IPS-18a (cell line): ENCODE results near the gene WNT11.

Source experiments
- H3K27ac ChIP-seq: one replicate; pipeline ENCODE4 v1.5.1; 2013; ENCODE audit warnings: low read length
- H3K27me3 ChIP-seq: one replicate; pipeline ENCODE4 v1.6.1; 2013; ENCODE audit warnings: mild to moderate bottlenecking, low read length; ENCODE audit not compliant: control insufficient read depth, insufficient read depth
- H3K36me3 ChIP-seq: one replicate; pipeline ENCODE4 v1.6.1; 2013; ENCODE audit warnings: low read depth, low read length; ENCODE audit not compliant: control insufficient read depth
- H3K4me1 ChIP-seq: one replicate; pipeline ENCODE4 v1.6.1; 2013; ENCODE audit warnings: low read depth, low read length; ENCODE audit not compliant: control insufficient read depth
- H3K4me3 ChIP-seq: one replicate; pipeline ENCODE4 v1.5.1; 2013; ENCODE audit warnings: low read length
- H3K9ac ChIP-seq: one replicate; pipeline ENCODE4 v1.6.1; 2013; ENCODE audit warnings: mild to moderate bottlenecking, low read length, moderate library complexity
- H3K9me3 ChIP-seq: one replicate; pipeline ENCODE4 v1.6.1; 2013; ENCODE audit warnings: low read depth, low read length; ENCODE audit not compliant: control insufficient read depth

WNT11 gene

GRCh38 chr11:76140912-76141574 lies 65.3 kb downstream of the WNT11 start:
- H3K4me1 ChIP-seq, result no peaks in the 10 kb centered on the region

GRCh38 chr11:76139314-76139713 lies 67.0 kb downstream of the WNT11 start:
- no peaks in the 10 kb centered on the region for H3K27me3 ChIP-seq
- no peak overlapping the region for H3K27ac ChIP-seq
- no peaks in the 10 kb centered on the region for H3K4me1 ChIP-seq
- peaks cover 2% of the 10 kb centered on the region for H3K36me3 ChIP-seq
- H3K9ac ChIP-seq, result no peak overlapping the region
- no peaks in the 10 kb centered on the region for H3K9me3 ChIP-seq
- no peak overlapping the region for H3K4me3 ChIP-seq

More at GRCh38 chr11:76140912-76141574, 65.3 kb downstream of the WNT11 start:
- no peak overlapping the region for H3K27ac ChIP-seq
- no peaks in the 10 kb centered on the region for H3K27me3 ChIP-seq
- H3K9ac ChIP-seq, result no peak overlapping the region
- no peaks in the 10 kb centered on the region for H3K9me3 ChIP-seq
- H3K36me3 ChIP-seq, result peaks cover 2% of the 10 kb centered on the region
- H3K4me3 ChIP-seq, result no peak overlapping the region
